IMR-90 (cell line): ENCODE measurements around the gene HAUS3. TPM values are rescaled to one million over a fixed set of nuclear protein-coding genes. Genes with fewer than 3 reads are reported as not detected.

Experiments
- ATAC-seq: fragments of 200-7000 bp; cut with Tn5 transposase; 2 replicates; pipeline ENCODE4 v1.9.1; 2020; ENCODE audit warnings: low read depth, mild to moderate bottlenecking, moderate library complexity
- BruUV-seq: library from RNA; stranded (reverse); fragments of 400-500 nt; replicated peaks from 2 replicates; lab custom pipeline; 2021; lab: Mats Ljungman, UMichigan
- CTCF ChIA-PET: fragments of 300-600 bp; formaldehyde crosslinking; extraction: SDS; loops from one replicate; lab custom pipeline; 2021; ENCODE audit warnings: antibody characterized with exemption; lab: Yijun Ruan, JAX
- POLR2A ChIA-PET: fragments of 300-600 bp; sonication (Branson Sonifier 250); formaldehyde crosslinking; loops from one replicate; lab custom pipeline; 2022; ENCODE audit warnings: antibody characterized with exemption; ENCODE audit not compliant: unreplicated experiment; lab: Charles Lee
- DNase-seq: peaks from one replicate; pipeline ENCODE4 v3.0.0; 2013
- H2AFZ ChIP-seq: replicated peaks from 2 replicates; pipeline ENCODE3; 2013; ENCODE audit warnings: low read length, mild to moderate bottlenecking; ENCODE audit not compliant: poor library complexity
- H2AK5ac ChIP-seq: 2 replicates; pipeline ENCODE4 v1.6.1; 2013; ENCODE audit warnings: low read depth, low read length, inconsistent platforms
- H2AK9ac ChIP-seq: replicated peaks from 2 replicates; pipeline ENCODE3; 2013; ENCODE audit warnings: mild to moderate bottlenecking, low read depth, low read length, moderate library complexity; ENCODE audit not compliant: poor library complexity
- H2BK120ac ChIP-seq: 2 replicates; pipeline ENCODE4 v1.6.1; 2013; ENCODE audit warnings: low read depth, low read length, inconsistent platforms
- H2BK15ac ChIP-seq: 3 replicates; pipeline ENCODE4 v1.6.1; 2013; ENCODE audit warnings: low read depth, low read length, inconsistent platforms
- H2BK20ac ChIP-seq: 2 replicates; pipeline ENCODE4 v1.6.1; 2013; ENCODE audit warnings: low read depth, mild to moderate bottlenecking, inconsistent platforms, low read length, moderate library complexity
- H2BK5ac ChIP-seq: 2 replicates; pipeline ENCODE4 v1.6.1; 2013; ENCODE audit warnings: mild to moderate bottlenecking, low read depth, low read length, inconsistent platforms; ENCODE audit not compliant: poor library complexity, severe bottlenecking
- H3K14ac ChIP-seq: replicated peaks from 2 replicates; pipeline ENCODE4 v1.6.1; 2013; ENCODE audit warnings: low read depth, low read length, inconsistent platforms
- H3K18ac ChIP-seq: 2 replicates; pipeline ENCODE4 v1.6.1; 2013; ENCODE audit warnings: low read depth, low read length, control low read depth
- H3K23ac ChIP-seq: 2 replicates; pipeline ENCODE4 v1.6.1; 2013; ENCODE audit warnings: low read depth, low read length, inconsistent platforms
- H3K27ac ChIP-seq: 2 replicates; pipeline ENCODE4 v1.5.1; 2013; ENCODE audit warnings: mild to moderate bottlenecking, control low read depth, low read length; ENCODE audit not compliant: insufficient read depth
- H3K27me3 ChIP-seq: 2 replicates; pipeline ENCODE4 v1.6.1; 2013; ENCODE audit warnings: low read length; ENCODE audit not compliant: control insufficient read depth, insufficient read depth
- H3K36me3 ChIP-seq: 2 replicates; pipeline ENCODE4 v1.6.1; 2013; ENCODE audit warnings: low read length, mixed read lengths; ENCODE audit not compliant: control insufficient read depth, insufficient read depth
- H3K4ac ChIP-seq: 2 replicates; pipeline ENCODE4 v1.6.1; 2013; ENCODE audit warnings: low read depth, low read length, inconsistent platforms
- H3K4me1 ChIP-seq: 2 replicates; pipeline ENCODE4 v1.6.1; 2013; ENCODE audit warnings: low read length, mixed read lengths; ENCODE audit not compliant: control insufficient read depth, insufficient read depth
- H3K4me2 ChIP-seq: 2 replicates; pipeline ENCODE4 v1.6.1; 2013; ENCODE audit warnings: low read depth, mild to moderate bottlenecking, control low read depth, low read length, moderate library complexity
- H3K4me3 ChIP-seq: 2 replicates; pipeline ENCODE4 v1.5.1; 2013; ENCODE audit warnings: low read depth, mild to moderate bottlenecking, control low read depth, low read length, moderate library complexity; ENCODE audit not compliant: insufficient read depth
- H3K56ac ChIP-seq: 2 replicates; pipeline ENCODE4 v1.6.1; 2013; ENCODE audit warnings: low read length, inconsistent platforms; ENCODE audit not compliant: insufficient read depth; ENCODE audit errors: extremely low read depth
- H3K79me1 ChIP-seq, 2 experiments: 2 replicates each; pipeline ENCODE4 v1.6.1; 2013; ENCODE audit warnings: low read length in 2 of 2, inconsistent platforms in 1 of 2, low read depth in 1 of 2
- H3K9ac ChIP-seq: 2 replicates; pipeline ENCODE4 v1.6.1; 2013; ENCODE audit warnings: low read depth, low read length, control low read depth
- H3K9me1 ChIP-seq: 2 replicates; pipeline ENCODE4 v1.6.1; 2013; ENCODE audit warnings: low read length, inconsistent platforms; ENCODE audit not compliant: insufficient read depth
- H3K9me3 ChIP-seq: 2 replicates; pipeline ENCODE4 v1.6.1; 2013; ENCODE audit warnings: low read length; ENCODE audit not compliant: control insufficient read depth, insufficient read depth
- H4K20me1 ChIP-seq: 2 replicates; pipeline ENCODE4 v1.6.1; 2013; ENCODE audit warnings: low read length, inconsistent platforms; ENCODE audit not compliant: insufficient read depth
- H4K5ac ChIP-seq: 2 replicates; pipeline ENCODE4 v1.6.1; 2013; ENCODE audit warnings: mild to moderate bottlenecking, low read depth, low read length, control low read depth
- H4K8ac ChIP-seq, 2 experiments: 2 replicates each; pipeline ENCODE4 v1.6.1; 2013; ENCODE audit warnings: low read depth in 2 of 2, low read length in 2 of 2, control low read depth in 1 of 2, inconsistent platforms in 1 of 2
- H4K91ac ChIP-seq: 2 replicates; pipeline ENCODE4 v1.6.1; 2013; ENCODE audit warnings: low read depth, low read length, inconsistent platforms; ENCODE audit not compliant: insufficient read depth
- BHLHE40 ChIP-seq: fragments of 150-350 bp; IDR thresholded peaks from 2 replicates; pipeline ENCODE4 v1.6.1; 2016; ENCODE audit warnings: mild to moderate bottlenecking, low read depth, low read length
- CEBPB ChIP-seq: IDR thresholded peaks from 2 replicates; pipeline ENCODE4 v1.6.1; 2012; ENCODE audit warnings: low read depth, low read length, improper control_type of control experiment
- CHD1 ChIP-seq: IDR thresholded peaks from 2 replicates; pipeline ENCODE4 v1.6.1; 2012; ENCODE audit warnings: low read depth, low read length, improper control_type of control experiment
- MAFK ChIP-seq: IDR thresholded peaks from 2 replicates; pipeline ENCODE4 v1.6.1; 2012; ENCODE audit warnings: low read depth, low read length, improper control_type of control experiment
- MAZ ChIP-seq: IDR thresholded peaks from 2 replicates; pipeline ENCODE4 v1.6.1; 2012; ENCODE audit warnings: low read depth, mild to moderate bottlenecking, low read length, improper control_type of control experiment, moderate library complexity, borderline replicate concordance
- POLR2A ChIP-seq: IDR thresholded peaks from 2 replicates; pipeline ENCODE4 v1.6.1; 2012; ENCODE audit warnings: mild to moderate bottlenecking, low read depth, low read length
- RAD21 ChIP-seq: IDR thresholded peaks from 2 replicates; pipeline ENCODE4 v1.6.1; 2012; ENCODE audit warnings: low read length, improper control_type of control experiment
- WGBS, 2 experiments: methylation state at CpG; one replicate each; pipeline versions ENCODE4 v1.1.5 to v1.1.7; 2013; ENCODE audit warnings: missing lambda C conversion rate in 2 of 2; ENCODE audit not compliant: insufficient read length in 1 of 2; ENCODE audit errors: extremely low coverage in 2 of 2; 5-methylcytosine and 5-hydroxymethylcytosine counted together
- dilution Hi-C: fragments of 300-500 bp; cut with HindIII; formaldehyde crosslinking; loops from one replicate; pipeline ENCODE4 v1.14.3; 2018; ENCODE audit warnings: low sequenced_read_pairs; ENCODE audit not compliant: unreplicated experiment
- in situ Hi-C: fragments of 300-500 bp; cut with MboI; formaldehyde crosslinking; loops from 3 replicates; pipeline ENCODE4 v1.14.3; 2019; ENCODE audit warnings: low sequenced_read_pairs, inconsistent platforms, mixed read lengths
- intact Hi-C: fragments of 100-400 bp; cut with micrococcal nuclease; formaldehyde crosslinking; loops from 2 replicates; pipeline ENCODE4 v1.10.0; 2022
- polyA plus RNA-seq, 3 experiments: library from polyadenylated mRNA; depleted of rRNA; stranded (reverse); fragments of >200 nt; gene quantifications; 2 replicates each; pipeline ENCODE4 v1.2.3, GENCODE V29; 2012; ENCODE audit warnings: low replicate concordance in 1 of 3
- total RNA-seq: library from RNA; depleted of rRNA; stranded (reverse); fragments of >200 nt; gene quantifications from 2 replicates; pipeline ENCODE4 v1.2.3, GENCODE V29; 2012
- TF ChIP-seq, protein P1 (sequence below): fragments of 150-350 bp; IDR thresholded peaks from 2 replicates; pipeline ENCODE4 v1.6.1; 2016; ENCODE audit warnings: low read depth, mild to moderate bottlenecking, low read length, moderate library complexity, borderline replicate concordance

Gene HAUS3
- total and polyA plus RNA-seq, 2 of the 4 experiments (the other 2 are of a cell fraction), result 4.3 to 4.8 TPM

DNA sequence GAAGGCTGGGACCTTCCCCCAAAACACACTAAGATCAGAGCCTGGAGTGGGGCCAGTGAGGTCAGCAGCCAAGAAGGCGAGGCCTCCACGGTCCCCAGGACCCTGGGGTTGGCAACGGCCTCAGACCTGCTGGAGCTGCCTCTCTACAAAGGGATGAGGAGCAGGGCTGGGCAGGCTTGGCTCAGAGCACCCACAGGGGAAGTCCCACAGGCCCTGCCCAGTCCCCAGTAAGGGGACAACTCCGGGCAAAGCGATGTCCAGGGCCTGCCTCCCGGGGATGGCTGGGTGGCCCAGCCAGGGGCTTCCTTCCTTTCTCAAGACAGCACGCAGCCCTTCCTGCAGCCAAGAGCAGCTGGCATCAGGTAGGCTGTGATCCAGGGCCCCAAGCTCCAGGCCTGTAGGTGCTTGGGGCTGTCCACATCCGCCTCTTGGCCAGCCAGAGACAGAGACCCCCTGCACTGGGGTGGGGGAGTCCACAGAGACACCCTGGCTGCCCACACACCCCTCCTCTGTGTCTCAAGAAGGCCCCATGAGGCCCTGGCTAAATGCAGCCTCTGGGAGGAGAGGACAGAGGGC, 14.3 kb upstream of the HAUS3 start:
- Histone ChIP-seq H3K79me1 (peaks cover 35 to 72% of the 10 kb centered on the region in 2 experiments), H4K8ac (no peak overlapping the region), H3K23ac (no peak overlapping the region), H3K14ac (no peak overlapping the region), H2BK20ac (no peak overlapping the region), H2AFZ (no peak overlapping the region), H3K18ac (no peak overlapping the region), H4K5ac (no peak overlapping the region), H3K9ac (no peak overlapping the region), H2AK5ac (no peak overlapping the region), H3K4me2 (no peak overlapping the region), H3K4me3 (no peak overlapping the region), H3K27ac (no peak overlapping the region), H3K36me3 (peaks cover 62% of the 10 kb centered on the region), H4K20me1 (peaks cover 80% of the 10 kb centered on the region), H3K9me1 (peaks cover 4% of the 10 kb centered on the region; the same call in 1 of the 2 replicates), H2BK120ac (no peak overlapping the region), H3K4ac (no peak overlapping the region), H2BK15ac (no peak overlapping the region), H2BK5ac (no peak overlapping the region), H3K9me3 (no peaks in the 10 kb centered on the region), H4K91ac (no peak overlapping the region), H3K27me3 (no peaks in the 10 kb centered on the region), H3K4me1 (peaks cover 6% of the 10 kb centered on the region; the same call in 1 of the 2 replicates), H3K56ac (no peak overlapping the region), H2AK9ac (peak overlapping the region; percentile 3)
- TF ChIP-seq BHLHE40 (no peak), RAD21 (no peak), POLR2A (no peak), MAFK (no peak), CHD1 (no peak), MAZ (no peak), CEBPB (no peak)
- TF ChIP-seq, protein P1, sequence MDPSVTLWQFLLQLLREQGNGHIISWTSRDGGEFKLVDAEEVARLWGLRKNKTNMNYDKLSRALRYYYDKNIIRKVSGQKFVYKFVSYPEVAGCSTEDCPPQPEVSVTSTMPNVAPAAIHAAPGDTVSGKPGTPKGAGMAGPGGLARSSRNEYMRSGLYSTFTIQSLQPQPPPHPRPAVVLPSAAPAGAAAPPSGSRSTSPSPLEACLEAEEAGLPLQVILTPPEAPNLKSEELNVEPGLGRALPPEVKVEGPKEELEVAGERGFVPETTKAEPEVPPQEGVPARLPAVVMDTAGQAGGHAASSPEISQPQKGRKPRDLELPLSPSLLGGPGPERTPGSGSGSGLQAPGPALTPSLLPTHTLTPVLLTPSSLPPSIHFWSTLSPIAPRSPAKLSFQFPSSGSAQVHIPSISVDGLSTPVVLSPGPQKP, result no peak
- dilution Hi-C loops (no loop called here), intact Hi-C loops (no loop called here), in situ Hi-C loops (no loop called here)
- no TSS peak for BruUV-seq
- CTCF ChIA-PET, result no interaction called here
- 62% methylated on average over 2 of the region's 8 CpGs; no CpG with 5 or more reads in 1 of the 2 experiments for WGBS, 2 experiments
- ATAC-seq (no peak), DNase-seq (no peak)
- POLR2A ChIA-PET, result no interaction called here
